Caco-2 (cell line): ENCODE measurements around the gene SH2D3C. TPM values are rescaled to one million over a fixed set of nuclear protein-coding genes. Genes with fewer than 3 reads are reported as not detected.

ENCODE experiments used
- BruUV-seq: library from RNA; stranded (reverse); fragments of 400-500 nt; replicated peaks from 2 replicates; lab custom pipeline; 2021; lab: Mats Ljungman, UMichigan
- CTCF ChIA-PET: fragments of 300-600 bp; sonication (Branson Sonifier 250); formaldehyde crosslinking; loops from one replicate; lab custom pipeline; 2022; ENCODE audit warnings: antibody characterized with exemption; lab: Charles Lee
- POLR2A ChIA-PET: fragments of 300-600 bp; sonication (Branson Sonifier 250); formaldehyde crosslinking; loops from one replicate; lab custom pipeline; 2022; ENCODE audit warnings: antibody characterized with exemption; lab: Charles Lee
- DNase-seq, 2 experiments: peaks; one replicate each; pipeline versions ENCODE4 v3.0.0 to v3.0.0-alpha.2; 2020 to 2022
- H3K27me3 ChIP-seq: replicated peaks from 2 replicates; pipeline ENCODE4 v1.6.0; 2011; ENCODE audit warnings: low read length; ENCODE audit not compliant: control insufficient read depth, insufficient read depth
- H3K36me3 ChIP-seq: 2 replicates; pipeline ENCODE4 v1.5.1; 2011; ENCODE audit warnings: low read length; ENCODE audit not compliant: control insufficient read depth, insufficient read depth
- H3K4me1 ChIP-seq: fragments of 250-450 bp; sonication (Bioruptor Pico); 2 replicates; pipeline ENCODE4 v1.5.1; 2020; ENCODE audit warnings: mild to moderate bottlenecking
- H3K4me3 ChIP-seq: 2 replicates; pipeline ENCODE4 v1.5.1; 2011; ENCODE audit warnings: low read depth, mild to moderate bottlenecking, control low read depth, low read length
- H3K9me3 ChIP-seq: fragments of 250-450 bp; sonication (Bioruptor Pico); 2 replicates; pipeline ENCODE4 v1.5.1; 2020; ENCODE audit warnings: mild to moderate bottlenecking, moderate library complexity
- H3K27ac Mint-ChIP-seq: one replicate; pipeline ENCODE4 v1.8.0; 2022; ENCODE audit warnings: mixed read lengths; ENCODE audit not compliant: unreplicated experiment
- H3K27me3 Mint-ChIP-seq: one replicate; pipeline ENCODE4 v1.8.0; 2022; ENCODE audit warnings: mixed read lengths; ENCODE audit not compliant: insufficient read depth, unreplicated experiment
- H3K36me3 Mint-ChIP-seq: one replicate; pipeline ENCODE4 v1.8.0; 2022; ENCODE audit warnings: mild to moderate bottlenecking, mixed read lengths; ENCODE audit not compliant: insufficient read depth, unreplicated experiment
- H3K4me1 Mint-ChIP-seq: one replicate; pipeline ENCODE4 v1.8.0; 2022; ENCODE audit warnings: low read depth, mixed read lengths; ENCODE audit not compliant: unreplicated experiment
- H3K4me3 Mint-ChIP-seq: one replicate; pipeline ENCODE4 v1.8.0; 2022; ENCODE audit warnings: mild to moderate bottlenecking, moderate library complexity, mixed read lengths; ENCODE audit not compliant: unreplicated experiment
- H3K9me3 Mint-ChIP-seq: one replicate; pipeline ENCODE4 v1.8.0; 2022; ENCODE audit warnings: mixed read lengths; ENCODE audit not compliant: unreplicated experiment
- CTCF ChIP-seq, 2 experiments: fragments of 200-600 bp in 1 of 2; IDR thresholded peaks; 1 replicate in 1 of 2; 2 replicates in 1 of 2; pipeline versions ENCODE4 v1.5.1 to v1.8.0; 2011 to 2022; ENCODE audit warnings: antibody characterized with exemption in 1 of 2, control low read depth in 1 of 2, inconsistent platforms in 1 of 2, low read depth in 1 of 2, low read length in 1 of 2, mild to moderate bottlenecking in 1 of 2, moderate library complexity in 1 of 2; ENCODE audit not compliant: insufficient read depth in 1 of 2, severe bottlenecking in 1 of 2, unreplicated experiment in 1 of 2
- intact Hi-C: fragments of 100-400 bp; cut with micrococcal nuclease; formaldehyde crosslinking; loops from one replicate; pipeline ENCODE4 v1.10.0; 2022; ENCODE audit not compliant: unreplicated experiment
- total RNA-seq: library from RNA; stranded (reverse); gene quantifications from 2 replicates; pipeline ENCODE4 v1.2.3, GENCODE V29; 2022

The SH2D3C gene
- total RNA-seq, 1 experiment from 2014 or later = 0.34 TPM

- no peak for TF ChIP-seq CTCF (IDR thresholded peaks at IDR 0.05; ENCODE audit: insufficient read depth in 1 of 2, low read depth in 1 of 2, low read length in 1 of 2, severe bottlenecking in 1 of 2, unreplicated experiment in 1 of 2)
- Mint-ChIP-seq H3K27me3 (peaks cover 4% of the 10 kb centered on the region), H3K27ac (no peak overlapping the region), H3K36me3 (peaks cover 7% of the 10 kb centered on the region), H3K4me1 (no peaks in the 10 kb centered on the region), H3K9me3 (no peaks in the 10 kb centered on the region), H3K4me3 (no peak overlapping the region)
- no peak for DNase-seq
- H3K4me3 ChIP-seq = no peak overlapping the region
- ChIA-PET CTCF (no interaction called here), POLR2A (no interaction called here)
- no peaks in the 10 kb centered on the region for H3K27me3 ChIP-seq
- no peaks in the 10 kb centered on the region for H3K36me3 ChIP-seq
- no peaks in the 10 kb centered on the region for H3K4me1 ChIP-seq
- intact Hi-C loops = no loop called here
- H3K9me3 ChIP-seq = no peaks in the 10 kb centered on the region
- no TSS peak for BruUV-seq
Measured at GRCh38 chr9:127732444-127732843, 46.0 kb downstream of the SH2D3C start.

- peaks cover 7% of the 10 kb centered on the region for H3K36me3 Mint-ChIP-seq
- no peaks in the 10 kb centered on the region for H3K9me3 ChIP-seq
- no TSS peak for BruUV-seq
- no peaks in the 10 kb centered on the region for H3K9me3 Mint-ChIP-seq
- no peaks in the 10 kb centered on the region for H3K4me1 Mint-ChIP-seq
- ChIA-PET POLR2A (no interaction called here), CTCF (no interaction called here)
- H3K4me1 ChIP-seq = no peaks in the 10 kb centered on the region
- intact Hi-C loops = no loop called here
- H3K4me3 Mint-ChIP-seq = no peak overlapping the region
- no peaks in the 10 kb centered on the region for H3K27me3 ChIP-seq
- peaks cover 4% of the 10 kb centered on the region for H3K27me3 Mint-ChIP-seq
- H3K4me3 ChIP-seq = no peak overlapping the region
- H3K27ac Mint-ChIP-seq = no peak overlapping the region
- DNase-seq = no peak
- no peak for TF ChIP-seq CTCF (IDR thresholded peaks at IDR 0.05; ENCODE audit: insufficient read depth in 1 of 2, low read depth in 1 of 2, low read length in 1 of 2, severe bottlenecking in 1 of 2, unreplicated experiment in 1 of 2)
- no peaks in the 10 kb centered on the region for H3K36me3 ChIP-seq
Measured at GRCh38 chr9:127731938-127732337, 46.5 kb downstream of the SH2D3C start.

DNA sequence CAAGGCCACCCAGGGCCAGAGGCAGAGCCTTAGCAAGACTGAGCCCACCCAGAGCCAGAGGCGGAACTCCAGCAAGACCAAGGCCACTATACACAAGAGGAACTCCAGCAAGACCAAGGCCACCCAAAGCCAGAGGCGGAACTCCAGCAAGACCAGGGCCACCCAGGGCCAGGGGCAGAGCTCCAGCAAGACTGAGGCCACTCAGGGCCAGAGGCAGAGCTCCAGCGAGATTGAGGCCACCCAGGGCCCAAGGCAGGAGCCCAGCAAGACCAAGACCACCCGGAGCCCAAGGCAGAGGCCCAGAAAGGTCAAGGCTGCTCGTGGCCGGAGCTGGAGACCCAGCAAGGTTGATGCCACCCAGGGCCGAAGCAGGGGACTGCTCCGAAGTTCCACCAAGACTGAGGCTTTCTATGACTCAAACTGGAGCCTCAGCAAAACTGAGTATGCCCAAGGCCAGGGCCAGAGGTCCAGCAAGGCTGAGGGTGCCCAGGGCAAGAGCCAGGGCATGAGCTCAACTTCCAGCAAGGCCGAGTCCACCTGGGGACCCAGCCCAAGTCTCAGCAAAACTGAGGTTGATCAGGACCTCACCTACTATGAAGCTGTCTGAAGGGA is 47.6 kb downstream of the SH2D3C start:
- BruUV-seq = no TSS peak
- intact Hi-C loops = no loop called here
- Histone ChIP-seq H3K36me3 (no peaks in the 10 kb centered on the region), H3K27me3 (no peaks in the 10 kb centered on the region), H3K4me3 (no peak overlapping the region), H3K4me1 (no peaks in the 10 kb centered on the region), H3K9me3 (no peaks in the 10 kb centered on the region)
- no peak overlapping the region for H3K27ac Mint-ChIP-seq
- no peaks in the 10 kb centered on the region for H3K9me3 Mint-ChIP-seq
- CTCF ChIA-PET = no interaction called here
- H3K27me3 Mint-ChIP-seq = no peaks in the 10 kb centered on the region
- TF ChIP-seq CTCF (IDR thresholded peaks at IDR 0.05; ENCODE audit: insufficient read depth in 1 of 2, low read depth in 1 of 2, low read length in 1 of 2, severe bottlenecking in 1 of 2, unreplicated experiment in 1 of 2) = no peak
- no peak overlapping the region for H3K4me3 Mint-ChIP-seq
- H3K36me3 Mint-ChIP-seq = peaks cover 7% of the 10 kb centered on the region
- no peak for DNase-seq
- POLR2A ChIA-PET = no interaction called here
- H3K4me1 Mint-ChIP-seq = no peaks in the 10 kb centered on the region
